ENCODE measurements around the gene CRTAC1. TPM values are rescaled to one million over a fixed set of nuclear protein-coding genes. Genes with fewer than 3 reads are reported as not detected.

The CRTAC1 gene
- total RNA-seq, 1 experiment from 2014 or later: 1.2 TPM

- no peaks in the 10 kb centered on the region for H3K9me3 Mint-ChIP-seq
- ChIA-PET POLR2A (no interaction called here), CTCF (no interaction called here)
- no peaks in the 10 kb centered on the region for H3K36me3 Mint-ChIP-seq
- H3K27me3 Mint-ChIP-seq (ENCODE audit: low read depth): no peaks in the 10 kb centered on the region
- ATAC-seq (no peak), DNase-seq (ENCODE audit: low spot score) (no peak)
- H3K4me3 Mint-ChIP-seq: no peak overlapping the region
- H3K4me1 Mint-ChIP-seq: peaks cover 8% of the 10 kb centered on the region
- TF ChIP-seq ETV6 (CRISPR knock-in tag; IDR thresholded peaks at IDR 0.05) (no peak), NR2C2 (CRISPR knock-in tag; IDR thresholded peaks at IDR 0.05) (no peak), AR (CRISPR knock-in tag; IDR thresholded peaks at IDR 0.05) (no peak), PRDM15 (CRISPR knock-in tag; IDR thresholded peaks at IDR 0.05) (no peak), ELF4 (CRISPR knock-in tag; IDR thresholded peaks at IDR 0.05; ENCODE audit: low read depth) (no peak), PREB (CRISPR knock-in tag; IDR thresholded peaks at IDR 0.05; ENCODE audit: borderline replicate concordance) (no peak), PRRX2 (CRISPR knock-in tag; IDR thresholded peaks at IDR 0.05) (no peak), ZNF281 (CRISPR knock-in tag; IDR thresholded peaks at IDR 0.05) (no peak), ZNF121 (CRISPR knock-in tag; IDR thresholded peaks at IDR 0.05) (no peak), ZNF423 (CRISPR knock-in tag; IDR thresholded peaks at IDR 0.05) (no peak), ZNF512 (CRISPR knock-in tag; IDR thresholded peaks at IDR 0.05; ENCODE audit: borderline replicate concordance) (no peak), ATF1 (CRISPR knock-in tag; IDR thresholded peaks at IDR 0.05) (no peak), IRF1 (CRISPR knock-in tag; IDR thresholded peaks at IDR 0.05) (no peak), USF1 (CRISPR knock-in tag; IDR thresholded peaks at IDR 0.05) (no peak), KAT7 (CRISPR knock-in tag; IDR thresholded peaks at IDR 0.05; ENCODE audit: borderline replicate concordance) (no peak), RELA (CRISPR knock-in tag; IDR thresholded peaks at IDR 0.05; ENCODE audit: borderline replicate concordance) (no peak)
- no peak overlapping the region for H3K27ac Mint-ChIP-seq
Measured at GRCh38 chr10:97895084-97895483, 135.3 kb downstream of the CRTAC1 start.

All from WTC11 (cell line).